ENCODE results near the gene SORCS2.

SORCS2 gene

DNA sequence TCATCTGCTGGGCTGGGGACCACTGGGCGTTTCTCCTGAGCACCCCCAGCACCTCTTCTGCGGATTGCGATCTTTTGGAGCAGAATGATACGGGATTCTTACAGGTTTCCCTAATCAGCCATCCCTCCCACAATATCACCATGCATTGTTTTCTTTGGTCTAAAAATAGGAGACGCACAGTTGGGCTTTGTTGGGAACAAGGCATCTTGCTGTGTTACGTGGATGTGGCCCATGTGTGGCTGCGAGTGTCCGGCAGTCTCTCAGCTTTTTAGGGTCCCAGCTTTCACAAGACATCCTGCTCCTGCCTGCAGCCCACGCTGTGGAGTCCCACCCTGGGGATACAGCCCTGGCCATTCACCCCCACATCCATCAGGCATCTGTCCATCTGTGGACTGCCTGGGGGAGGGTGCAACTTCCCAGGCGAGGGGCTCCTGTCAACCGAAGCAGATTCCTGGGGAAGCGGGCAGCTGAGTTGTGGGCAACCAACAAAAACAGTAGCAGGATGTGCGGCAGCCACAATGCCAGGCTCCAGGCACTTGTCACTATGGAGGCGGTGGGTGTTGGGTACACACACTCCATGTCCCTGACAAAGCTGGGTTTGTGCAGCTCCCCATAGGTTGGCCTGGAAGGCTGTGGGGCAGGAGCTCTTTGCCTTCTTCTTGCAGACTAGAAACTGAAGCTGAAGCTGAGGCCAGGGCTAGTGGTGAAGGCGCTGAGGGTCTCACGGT is 427.9 kb downstream of the SORCS2 start:
- no peaks in the 10 kb centered on the region for H4K20me1 ChIP-seq (ENCODE audit: insufficient read depth, low read length)
- no peaks in the 10 kb centered on the region for H3K36me3 ChIP-seq (ENCODE audit: insufficient read depth, low read length)
- no peaks in the 10 kb centered on the region for H3K9me2 ChIP-seq (ENCODE audit: low read depth, low read length)
- H3K27me3 ChIP-seq (ENCODE audit: insufficient read depth, low read length) = no peaks in the 10 kb centered on the region
- H3F3A ChIP-seq (ENCODE audit: insufficient read depth, low read length) = no peaks in the 10 kb centered on the region
- H3K9ac ChIP-seq (ENCODE audit: low read length) = no peak overlapping the region
- H3K4me3 ChIP-seq (ENCODE audit: low read depth, low read length, poor library complexity, severe bottlenecking) = no peak overlapping the region
- no peaks in the 10 kb centered on the region for H3K9me3 ChIP-seq (ENCODE audit: low read length)
- no peak overlapping the region for H2AFZ ChIP-seq (ENCODE audit: low read length)
- H3K79me2 ChIP-seq (ENCODE audit: insufficient read depth, low read length) = no peaks in the 10 kb centered on the region
- H3K4me1 ChIP-seq (ENCODE audit: insufficient read depth, low read length, severe bottlenecking) = no peaks in the 10 kb centered on the region
- H3K4me2 ChIP-seq (ENCODE audit: low read length) = no peak overlapping the region
- TF ChIP-seq EZH2 (IDR thresholded peaks at IDR 0.05; ENCODE audit: borderline replicate concordance, low read length) (no peak), CTCF (IDR thresholded peaks at IDR 0.05; ENCODE audit: low read length) (no peak)
- no peak overlapping the region for H3K27ac ChIP-seq (ENCODE audit: low read depth, low read length, poor library complexity, severe bottlenecking)

DNA sequence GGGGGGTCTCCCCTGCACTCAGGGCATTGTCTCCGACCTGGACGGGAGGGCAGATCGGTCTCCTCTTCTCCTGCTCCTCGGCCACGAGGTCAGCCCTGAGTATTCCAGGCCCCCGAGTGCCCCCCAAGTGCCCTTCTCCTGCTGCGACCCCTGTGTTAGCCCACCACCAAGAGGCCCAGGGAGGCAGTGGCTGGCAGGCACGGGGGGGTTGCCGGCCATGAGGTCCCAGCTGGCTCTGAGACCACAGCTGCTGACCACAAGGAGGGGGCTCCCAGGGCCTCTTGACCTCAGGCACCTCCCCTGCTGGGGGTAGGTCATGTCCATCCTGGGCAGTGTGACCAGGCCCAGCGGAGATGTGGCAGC is 428.5 kb downstream of the SORCS2 start:
- Histone ChIP-seq H3F3A (ENCODE audit: insufficient read depth, low read length) (no peaks in the 10 kb centered on the region), H3K9ac (ENCODE audit: low read length) (no peak overlapping the region), H4K20me1 (ENCODE audit: insufficient read depth, low read length) (no peaks in the 10 kb centered on the region), H3K4me3 (ENCODE audit: low read depth, low read length, poor library complexity, severe bottlenecking) (no peak overlapping the region), H3K9me2 (ENCODE audit: low read depth, low read length) (no peaks in the 10 kb centered on the region), H3K9me3 (ENCODE audit: low read length) (no peaks in the 10 kb centered on the region), H3K79me2 (ENCODE audit: insufficient read depth, low read length) (no peaks in the 10 kb centered on the region), H3K36me3 (ENCODE audit: insufficient read depth, low read length) (no peaks in the 10 kb centered on the region), H3K27ac (ENCODE audit: low read depth, low read length, poor library complexity, severe bottlenecking) (no peak overlapping the region), H2AFZ (ENCODE audit: low read length) (no peak overlapping the region), H3K27me3 (ENCODE audit: insufficient read depth, low read length) (no peaks in the 10 kb centered on the region), H3K4me2 (ENCODE audit: low read length) (no peak overlapping the region), H3K4me1 (ENCODE audit: insufficient read depth, low read length, severe bottlenecking) (no peaks in the 10 kb centered on the region)
- no peak for TF ChIP-seq CTCF (IDR thresholded peaks at IDR 0.05; ENCODE audit: low read length)
- no peak for TF ChIP-seq EZH2 (IDR thresholded peaks at IDR 0.05; ENCODE audit: borderline replicate concordance, low read length)

DNA sequence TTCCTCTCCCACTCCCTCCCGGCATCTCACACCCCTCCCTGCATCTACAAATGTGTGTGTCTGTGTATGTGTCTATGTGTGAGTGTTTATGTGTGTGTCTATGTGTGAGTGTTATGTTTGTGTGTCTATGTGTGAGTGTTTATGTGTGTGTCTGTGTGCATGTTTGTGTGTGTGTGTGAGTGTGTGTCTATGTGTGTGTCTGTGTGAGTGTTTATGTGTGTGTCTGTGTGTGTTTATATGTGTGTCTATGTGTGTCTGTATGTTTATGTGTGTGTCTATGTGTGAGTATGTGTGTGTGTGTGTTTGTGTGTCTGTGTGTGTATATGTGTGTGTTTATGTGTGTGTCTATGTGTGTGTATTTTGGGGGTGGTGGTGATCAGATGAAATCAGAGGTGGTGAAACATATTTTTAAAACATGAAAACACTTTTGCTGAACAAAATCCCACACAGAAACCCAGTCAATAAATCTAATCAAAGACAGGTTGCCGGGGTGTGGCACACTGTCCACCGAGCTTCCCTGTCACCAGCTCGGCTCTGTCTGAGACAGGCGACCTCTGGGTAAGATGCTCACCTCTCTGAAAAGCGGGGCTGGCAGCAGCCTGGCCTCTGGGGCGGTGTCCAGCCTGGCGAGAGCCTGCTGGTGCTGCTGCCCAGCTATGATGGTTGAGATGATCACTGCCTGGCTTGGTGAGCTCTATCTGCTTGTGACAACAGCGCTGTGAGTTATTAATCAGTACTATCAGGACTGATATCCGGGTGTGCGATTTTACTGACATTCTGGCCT is 429.1 kb downstream of the SORCS2 start:
- Histone ChIP-seq H3K4me1 (ENCODE audit: insufficient read depth, low read length, severe bottlenecking) (no peaks in the 10 kb centered on the region), H3K4me3 (ENCODE audit: low read depth, low read length, poor library complexity, severe bottlenecking) (no peak overlapping the region), H3K9me2 (ENCODE audit: low read depth, low read length) (no peaks in the 10 kb centered on the region), H3K27ac (ENCODE audit: low read depth, low read length, poor library complexity, severe bottlenecking) (no peak overlapping the region), H3K36me3 (ENCODE audit: insufficient read depth, low read length) (no peaks in the 10 kb centered on the region), H3K9me3 (ENCODE audit: low read length) (no peaks in the 10 kb centered on the region), H3K4me2 (ENCODE audit: low read length) (no peak overlapping the region), H4K20me1 (ENCODE audit: insufficient read depth, low read length) (no peaks in the 10 kb centered on the region), H3K9ac (ENCODE audit: low read length) (no peak overlapping the region), H3K27me3 (ENCODE audit: insufficient read depth, low read length) (no peaks in the 10 kb centered on the region), H3K79me2 (ENCODE audit: insufficient read depth, low read length) (no peaks in the 10 kb centered on the region), H2AFZ (ENCODE audit: low read length) (no peak overlapping the region), H3F3A (ENCODE audit: insufficient read depth, low read length) (no peaks in the 10 kb centered on the region)
- TF ChIP-seq EZH2 (IDR thresholded peaks at IDR 0.05; ENCODE audit: borderline replicate concordance, low read length) (no peak), CTCF (IDR thresholded peaks at IDR 0.05; ENCODE audit: low read length) (no peak)

Measured in OCI-LY1 (cell line).